Neural progenitor cell (in vitro differentiated cells): ENCODE measurements around the gene CACNA1C. TPM values are rescaled to one million over a fixed set of nuclear protein-coding genes. Genes with fewer than 3 reads are reported as not detected.
A peak's percentile ranks its signal among the peaks of the same experiment; 100 is the strongest.

Source experiments
- DNase-seq: peaks from one replicate; pipeline ENCODE4 v3.0.0-alpha.2; 2016; ENCODE audit warnings: low spot score
- H2AFZ ChIP-seq: fragments of 200-600 bp; sonication (generic); replicated peaks from 2 replicates; pipeline ENCODE4 v1.6.1; 2016; ENCODE audit warnings: antibody characterized with exemption
- H3F3A ChIP-seq: fragments of 200-600 bp; sonication (generic); 2 replicates; pipeline ENCODE4 v1.6.1; 2016; ENCODE audit warnings: antibody characterized with exemption, low read depth
- H3K27ac ChIP-seq: fragments of 200-600 bp; sonication (generic); 2 replicates; pipeline ENCODE4 v1.5.1; 2016; ENCODE audit warnings: mild to moderate bottlenecking
- H3K27me3 ChIP-seq: fragments of 200-600 bp; sonication (generic); 2 replicates; pipeline ENCODE4 v1.6.1; 2016; ENCODE audit warnings: mild to moderate bottlenecking, moderate library complexity
- H3K36me3 ChIP-seq: fragments of 200-600 bp; sonication (generic); 2 replicates; pipeline ENCODE4 v1.5.1; 2016
- H3K4me1 ChIP-seq: fragments of 200-600 bp; sonication (generic); 2 replicates; pipeline ENCODE4 v1.6.1; 2016; ENCODE audit warnings: mixed run types
- H3K4me2 ChIP-seq: fragments of 200-600 bp; sonication (generic); 2 replicates; pipeline ENCODE4 v1.6.1; 2016
- H3K4me3 ChIP-seq: fragments of 200-600 bp; sonication (generic); 2 replicates; pipeline ENCODE4 v1.5.1; 2016
- H3K79me2 ChIP-seq: fragments of 200-600 bp; sonication (generic); 2 replicates; pipeline ENCODE4 v1.6.1; 2016; ENCODE audit warnings: low read depth
- H3K9ac ChIP-seq: fragments of 200-600 bp; sonication (generic); 2 replicates; pipeline ENCODE4 v1.6.1; 2016
- H3K9me3 ChIP-seq: fragments of 200-600 bp; sonication (generic); 2 replicates; pipeline ENCODE4 v1.5.1; 2016; ENCODE audit warnings: low read depth
- H4K20me1 ChIP-seq: fragments of 200-600 bp; sonication (generic); 2 replicates; pipeline ENCODE4 v1.6.1; 2016; ENCODE audit warnings: low read depth
- H3K27ac Mint-ChIP-seq: 3 replicates; pipeline ENCODE4 v1.8.0; 2021; ENCODE audit warnings: mixed read lengths
- H3K27me3 Mint-ChIP-seq: 2 replicates; pipeline ENCODE4 v1.8.0; 2022; ENCODE audit warnings: low read depth, mild to moderate bottlenecking, inconsistent platforms, moderate library complexity, mixed read lengths; ENCODE audit not compliant: insufficient read depth
- H3K36me3 Mint-ChIP-seq: 3 replicates; pipeline ENCODE4 v1.8.0; 2021; ENCODE audit warnings: mixed read lengths
- H3K4me1 Mint-ChIP-seq: 3 replicates; pipeline ENCODE4 v1.8.0; 2021; ENCODE audit warnings: mixed read lengths
- H3K4me3 Mint-ChIP-seq: 3 replicates; pipeline ENCODE4 v1.8.0; 2021; ENCODE audit warnings: mild to moderate bottlenecking, moderate library complexity, mixed read lengths
- H3K9me3 Mint-ChIP-seq: 3 replicates; pipeline ENCODE4 v1.8.0; 2020; ENCODE audit warnings: mixed read lengths
- EZH2 ChIP-seq: fragments of 200-600 bp; sonication (generic); IDR thresholded peaks from 2 replicates; pipeline ENCODE4 v1.6.1; 2017; ENCODE audit warnings: antibody characterized with exemption, mild to moderate bottlenecking, moderate library complexity
- EZH2phosphoT487 ChIP-seq: fragments of 200-600 bp; sonication (generic); IDR thresholded peaks from 2 replicates; pipeline ENCODE4 v1.6.1; 2017; ENCODE audit warnings: antibody characterized with exemption
- total RNA-seq: library from RNA; depleted of rRNA; stranded (reverse); fragments of >200 nt; gene quantifications from 2 replicates; pipeline ENCODE4 v1.2.3, GENCODE V29; 2015; ENCODE audit warnings: low replicate concordance
- TF ChIP-seq, protein P1 (sequence below): fragments of 200-600 bp; sonication (generic); IDR thresholded peaks from 2 replicates; pipeline ENCODE4 v1.5.1; 2017; ENCODE audit warnings: antibody characterized with exemption, mild to moderate bottlenecking

CACNA1C gene
- total RNA-seq, 1 donor from 2014 or later = 2.7 TPM

DNA sequence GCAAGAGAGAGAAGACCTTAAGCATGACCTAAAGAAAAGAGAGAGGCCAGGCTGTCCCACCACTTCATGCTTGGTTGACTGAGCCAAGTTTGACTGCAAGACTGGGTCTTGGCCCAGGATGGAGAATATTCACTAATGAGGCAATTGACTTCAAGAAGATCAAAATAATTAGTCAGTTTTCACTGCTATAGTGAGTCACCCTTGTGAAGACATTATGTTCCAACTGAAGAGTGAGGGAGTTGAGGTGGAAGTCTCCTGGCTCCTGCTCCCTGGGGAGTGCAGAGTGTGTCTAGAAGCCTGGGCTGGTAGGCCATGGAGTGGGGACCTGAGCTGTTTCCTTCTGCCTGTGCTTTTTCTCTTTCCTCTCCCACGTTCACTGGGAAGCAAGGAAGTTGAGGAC lies 117.6 kb downstream of the CACNA1C start:
- H3F3A ChIP-seq = no peaks in the 10 kb centered on the region
- Mint-ChIP-seq H3K4me1 (peaks cover 34% of the 10 kb centered on the region), H3K27ac (no peak overlapping the region), H3K4me3 (no peak overlapping the region), H3K27me3 (peaks cover 5% of the 10 kb centered on the region), H3K36me3 (peaks cover 3% of the 10 kb centered on the region), H3K9me3 (peaks cover 18% of the 10 kb centered on the region)
- no peaks in the 10 kb centered on the region for H3K27me3 ChIP-seq
- no peak for DNase-seq
- H3K9ac ChIP-seq = no peak overlapping the region
- no peaks in the 10 kb centered on the region for H4K20me1 ChIP-seq
- H3K4me3 ChIP-seq = no peak overlapping the region
- TF ChIP-seq EZH2 = no peak
- TF ChIP-seq, protein P1, sequence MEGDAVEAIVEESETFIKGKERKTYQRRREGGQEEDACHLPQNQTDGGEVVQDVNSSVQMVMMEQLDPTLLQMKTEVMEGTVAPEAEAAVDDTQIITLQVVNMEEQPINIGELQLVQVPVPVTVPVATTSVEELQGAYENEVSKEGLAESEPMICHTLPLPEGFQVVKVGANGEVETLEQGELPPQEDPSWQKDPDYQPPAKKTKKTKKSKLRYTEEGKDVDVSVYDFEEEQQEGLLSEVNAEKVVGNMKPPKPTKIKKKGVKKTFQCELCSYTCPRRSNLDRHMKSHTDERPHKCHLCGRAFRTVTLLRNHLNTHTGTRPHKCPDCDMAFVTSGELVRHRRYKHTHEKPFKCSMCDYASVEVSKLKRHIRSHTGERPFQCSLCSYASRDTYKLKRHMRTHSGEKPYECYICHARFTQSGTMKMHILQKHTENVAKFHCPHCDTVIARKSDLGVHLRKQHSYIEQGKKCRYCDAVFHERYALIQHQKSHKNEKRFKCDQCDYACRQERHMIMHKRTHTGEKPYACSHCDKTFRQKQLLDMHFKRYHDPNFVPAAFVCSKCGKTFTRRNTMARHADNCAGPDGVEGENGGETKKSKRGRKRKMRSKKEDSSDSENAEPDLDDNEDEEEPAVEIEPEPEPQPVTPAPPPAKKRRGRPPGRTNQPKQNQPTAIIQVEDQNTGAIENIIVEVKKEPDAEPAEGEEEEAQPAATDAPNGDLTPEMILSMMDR = no peak
- no peak for TF ChIP-seq EZH2phosphoT487
- no peaks in the 10 kb centered on the region for H3K36me3 ChIP-seq
- H3K4me1 ChIP-seq = peaks cover 20% of the 10 kb centered on the region
- no peak overlapping the region for H3K27ac ChIP-seq
- no peaks in the 10 kb centered on the region for H3K9me3 ChIP-seq
- no peak overlapping the region for H3K4me2 ChIP-seq
- H3K79me2 ChIP-seq = no peaks in the 10 kb centered on the region
- H2AFZ ChIP-seq = no peak overlapping the region

DNA sequence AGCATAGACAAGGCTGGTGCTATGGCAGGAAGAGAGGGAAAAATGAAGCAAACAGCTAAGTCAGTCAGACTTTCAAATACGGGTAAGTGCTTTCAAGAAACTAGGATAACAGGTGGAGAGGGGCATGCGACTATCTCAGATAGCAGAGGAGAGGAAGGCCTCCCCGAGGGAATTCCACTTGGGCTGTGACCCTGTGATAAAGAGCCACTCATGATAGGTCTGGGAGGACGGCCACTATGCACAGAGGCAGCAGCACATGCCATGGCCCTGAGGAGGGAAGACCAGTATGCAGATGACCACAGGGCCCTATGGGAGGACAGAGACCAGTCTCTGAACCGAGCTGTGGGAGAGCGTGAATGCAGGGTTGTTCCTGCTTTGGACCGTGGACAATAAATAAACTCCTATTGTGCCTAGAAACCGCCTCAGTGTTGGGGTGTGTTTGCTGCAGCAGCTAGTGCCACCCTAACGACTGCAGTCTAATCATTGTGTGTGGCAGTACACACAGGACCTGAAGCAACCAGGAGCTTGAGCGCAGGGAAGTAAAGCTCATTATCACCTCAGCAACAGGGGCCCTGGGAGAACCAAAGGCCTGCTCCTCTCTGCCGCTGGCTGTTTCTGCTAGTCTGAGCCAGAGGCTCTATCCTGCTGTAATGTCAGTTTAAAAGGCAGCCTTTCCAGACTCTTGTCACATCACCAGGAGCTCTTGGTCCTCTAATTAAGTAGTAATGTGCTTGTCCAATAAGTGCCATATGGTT lies 119.1 kb downstream of the CACNA1C start:
- Mint-ChIP-seq H3K36me3 (peaks cover 3% of the 10 kb centered on the region), H3K4me3 (no peak overlapping the region), H3K9me3 (peaks cover 13% of the 10 kb centered on the region), H3K27me3 (peaks cover 5% of the 10 kb centered on the region), H3K27ac (no peak overlapping the region), H3K4me1 (peaks cover 26% of the 10 kb centered on the region)
- no peak overlapping the region for H3K27ac ChIP-seq
- H3K36me3 ChIP-seq = no peaks in the 10 kb centered on the region
- peak overlapping the region; percentile 48 for H3K4me2 ChIP-seq
- peaks cover 20% of the 10 kb centered on the region for H3K4me1 ChIP-seq
- H3K9me3 ChIP-seq = no peaks in the 10 kb centered on the region
- no peak for TF ChIP-seq EZH2
- no peak for TF ChIP-seq EZH2phosphoT487
- TF ChIP-seq, protein P1 = no peak
- no peak overlapping the region for H3K4me3 ChIP-seq
- peak; percentile 72 for DNase-seq
- no peak overlapping the region for H3K9ac ChIP-seq
- H2AFZ ChIP-seq = no peak overlapping the region
- no peaks in the 10 kb centered on the region for H3K79me2 ChIP-seq
- H3F3A ChIP-seq = no peaks in the 10 kb centered on the region
- H3K27me3 ChIP-seq = no peaks in the 10 kb centered on the region
- H4K20me1 ChIP-seq = no peaks in the 10 kb centered on the region

DNA sequence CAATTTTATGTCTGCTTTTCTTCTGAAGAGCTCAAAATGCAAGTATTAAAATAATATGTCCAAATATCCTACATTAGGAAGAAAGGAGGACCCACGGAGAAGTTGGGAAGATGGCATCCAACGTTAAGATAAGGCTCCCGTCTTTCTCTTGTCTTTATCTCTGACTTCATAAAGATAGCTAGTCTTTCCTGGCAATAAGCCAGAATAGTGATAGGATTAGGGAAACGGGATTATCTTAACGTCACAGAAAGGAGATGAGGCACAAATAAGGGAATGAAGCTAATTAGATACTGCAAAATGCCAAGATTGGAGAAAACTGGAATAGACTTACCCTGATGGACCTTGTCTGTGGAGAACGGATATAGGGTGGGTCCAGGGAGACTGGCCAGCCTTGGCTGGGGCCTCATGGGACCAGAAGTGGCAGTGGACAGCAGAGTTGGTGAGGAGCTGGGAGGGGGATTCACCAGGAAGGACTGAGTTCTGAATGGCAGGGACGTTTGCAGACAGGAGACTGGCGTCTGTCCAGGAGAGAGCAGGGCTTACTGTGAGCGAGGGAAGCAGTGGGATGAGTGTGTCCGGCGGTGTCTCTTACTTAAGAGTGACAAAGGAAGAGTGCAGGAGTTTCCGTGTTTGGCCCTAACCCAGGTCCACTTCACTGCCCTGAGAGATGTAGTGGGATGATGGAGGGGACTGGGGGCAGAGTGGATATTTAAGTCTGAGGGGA lies 119.9 kb downstream of the CACNA1C start:
- Histone ChIP-seq H3K9me3 (no peaks in the 10 kb centered on the region), H3K36me3 (no peaks in the 10 kb centered on the region), H4K20me1 (no peaks in the 10 kb centered on the region), H3K4me1 (peaks cover 20% of the 10 kb centered on the region), H3K4me2 (peak overlapping the region; percentile 48), H2AFZ (no peak overlapping the region), H3K79me2 (no peaks in the 10 kb centered on the region), H3F3A (no peaks in the 10 kb centered on the region), H3K4me3 (no peak overlapping the region), H3K27ac (no peak overlapping the region), H3K27me3 (no peaks in the 10 kb centered on the region), H3K9ac (no peak overlapping the region)
- Mint-ChIP-seq H3K4me1 (peaks cover 26% of the 10 kb centered on the region), H3K27ac (peak overlapping the region; percentile 58), H3K9me3 (peaks cover 7% of the 10 kb centered on the region), H3K4me3 (no peak overlapping the region), H3K36me3 (peaks cover 3% of the 10 kb centered on the region), H3K27me3 (peaks cover 5% of the 10 kb centered on the region)
- TF ChIP-seq, protein P1 = no peak
- TF ChIP-seq EZH2phosphoT487 = no peak
- no peak for TF ChIP-seq EZH2
- no peak for DNase-seq
